Natural killer cell (primary cell): Measurements from ENCODE around the gene FAM118A. TPM values are rescaled to one million over a fixed set of nuclear protein-coding genes. Genes with fewer than 3 reads are reported as not detected.

Experiments
- ATAC-seq, 3 donors: fragments of 150-1000 bp in 2 of 3; fragments of 200-7000 bp in 1 of 3; cut with Tn5 transposase; 1 replicate in 1 of 3; 2 replicates in 2 of 3; pipeline ENCODE4 v1.10.0; 2021; ENCODE audit warnings: mild to moderate bottlenecking in 2 of 3, moderate library complexity in 2 of 3
- DNase-seq, 2 donors: peaks; one replicate each; pipeline versions ENCODE4 v3.0.0 to v3.0.0-alpha.2; 2013 to 2021; ENCODE audit warnings: mixed read lengths in 1 of 2
- H3K27ac ChIP-seq: one replicate; pipeline ENCODE4 v1.5.1; 2013; ENCODE audit warnings: mild to moderate bottlenecking, low read length
- H3K27me3 ChIP-seq: one replicate; pipeline ENCODE4 v1.6.1; 2013; ENCODE audit warnings: low read length; ENCODE audit not compliant: control insufficient read depth, insufficient read depth
- H3K36me3 ChIP-seq: one replicate; pipeline ENCODE4 v1.6.1; 2013; ENCODE audit warnings: low read length; ENCODE audit not compliant: control insufficient read depth, insufficient read depth
- H3K4me1 ChIP-seq: one replicate; pipeline ENCODE4 v1.6.1; 2013; ENCODE audit warnings: low read length; ENCODE audit not compliant: control insufficient read depth, insufficient read depth
- H3K4me3 ChIP-seq: one replicate; pipeline ENCODE4 v1.5.1; 2013; ENCODE audit warnings: low read length
- H3K9me3 ChIP-seq: one replicate; pipeline ENCODE4 v1.6.1; 2013; ENCODE audit warnings: low read length; ENCODE audit not compliant: control insufficient read depth, insufficient read depth
- H3K27ac Mint-ChIP-seq, 2 donors: one replicate each; pipeline ENCODE4 v1.8.0; 2022; ENCODE audit warnings: mild to moderate bottlenecking in 2 of 2, mixed read lengths in 2 of 2, moderate library complexity in 1 of 2
- H3K27me3 Mint-ChIP-seq, 2 donors: one replicate each; pipeline ENCODE4 v1.8.0; 2022; ENCODE audit warnings: low read depth in 2 of 2, mixed read lengths in 2 of 2
- H3K36me3 Mint-ChIP-seq: one replicate; pipeline ENCODE4 v1.8.0; 2022; ENCODE audit warnings: mixed read lengths
- H3K4me1 Mint-ChIP-seq, 2 donors: one replicate each; pipeline ENCODE4 v1.8.0; 2022; ENCODE audit warnings: mixed read lengths in 2 of 2
- H3K4me3 Mint-ChIP-seq: one replicate; pipeline ENCODE4 v1.8.0; 2022; ENCODE audit warnings: mild to moderate bottlenecking, moderate library complexity, mixed read lengths
- H3K9me3 Mint-ChIP-seq, 2 donors: one replicate each; pipeline ENCODE4 v1.8.0; 2022; ENCODE audit warnings: mixed read lengths in 2 of 2
- WGBS: methylation state at CpG from one replicate; pipeline ENCODE4 v1.1.7; 2013; ENCODE audit warnings: missing lambda C conversion rate; ENCODE audit not compliant: insufficient coverage; 5-methylcytosine and 5-hydroxymethylcytosine counted together
- intact Hi-C: fragments of 100-400 bp; cut with micrococcal nuclease; formaldehyde crosslinking; loops from one replicate; pipeline ENCODE4 v1.14.2; 2022
- total RNA-seq, 4 donors: library from RNA; stranded (reverse); fragments of 120-200 nt in 1 of 4; gene quantifications; one replicate each; pipeline versions ENCODE4 v1.2.3 to v1.2.4, GENCODE V29; 2013 to 2022
- TF ChIP-seq, protein P1 (sequence below): fragments of 200-600 bp; IDR thresholded peaks from one replicate; pipeline ENCODE4 v1.8.0; 2022; ENCODE audit warnings: antibody characterized with exemption

FAM118A gene
- total RNA-seq, 3 donors from 2014 or later (not counting 1 experiment from before 2014, with no cell fraction given) = 42.0 to 67.2 (median 62.6) TPM

DNA sequence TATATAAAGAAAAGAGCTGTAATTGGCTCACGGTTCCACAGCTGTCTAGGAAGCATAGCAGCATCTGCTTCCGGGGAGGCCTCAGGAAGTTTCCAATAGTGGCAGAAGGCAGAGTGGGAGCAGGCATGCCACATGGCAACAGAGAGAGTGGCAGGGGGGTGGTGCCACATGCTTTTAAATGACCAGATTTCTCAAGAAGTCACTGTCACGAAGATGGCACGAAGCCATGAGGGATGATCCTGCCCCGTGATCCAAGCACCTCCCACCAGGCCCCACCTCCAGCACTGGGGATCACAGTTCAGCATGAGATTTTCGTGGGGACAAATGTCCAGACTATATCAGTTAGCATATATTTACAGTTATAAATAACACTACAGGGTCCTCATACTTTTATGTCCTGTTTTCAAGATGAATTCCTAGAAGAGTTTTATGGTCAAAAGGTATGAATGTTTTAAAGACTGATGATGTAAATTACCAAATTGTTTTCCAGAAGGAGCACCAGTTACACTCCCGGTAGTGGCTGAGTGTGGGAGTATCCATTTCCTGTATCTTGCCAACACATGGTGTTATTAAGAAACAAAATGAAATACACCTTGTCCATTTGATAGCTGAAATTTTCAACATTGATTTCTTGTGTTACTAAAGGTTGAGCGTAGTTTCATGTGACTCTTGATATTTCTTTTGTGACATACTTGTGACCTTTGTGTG is 19.2 kb downstream of the FAM118A start:
- Mint-ChIP-seq H3K9me3 (no peaks in the 10 kb centered on the region), H3K4me3 (no peak overlapping the region), H3K36me3 (peaks cover 7% of the 10 kb centered on the region), H3K27me3 (no peaks in the 10 kb centered on the region), H3K27ac (no peak overlapping the region), H3K4me1 (peaks cover 2 to 8% of the 10 kb centered on the region in 2 donors)
- H3K27ac ChIP-seq = no peak overlapping the region
- 88% methylated on average over 8 of the region's 8 CpGs for WGBS
- H3K36me3 ChIP-seq = peaks cover 44% of the 10 kb centered on the region
- intact Hi-C loops = no loop called here
- no peaks in the 10 kb centered on the region for H3K9me3 ChIP-seq
- no peak overlapping the region for H3K4me3 ChIP-seq
- TF ChIP-seq, protein P1, sequence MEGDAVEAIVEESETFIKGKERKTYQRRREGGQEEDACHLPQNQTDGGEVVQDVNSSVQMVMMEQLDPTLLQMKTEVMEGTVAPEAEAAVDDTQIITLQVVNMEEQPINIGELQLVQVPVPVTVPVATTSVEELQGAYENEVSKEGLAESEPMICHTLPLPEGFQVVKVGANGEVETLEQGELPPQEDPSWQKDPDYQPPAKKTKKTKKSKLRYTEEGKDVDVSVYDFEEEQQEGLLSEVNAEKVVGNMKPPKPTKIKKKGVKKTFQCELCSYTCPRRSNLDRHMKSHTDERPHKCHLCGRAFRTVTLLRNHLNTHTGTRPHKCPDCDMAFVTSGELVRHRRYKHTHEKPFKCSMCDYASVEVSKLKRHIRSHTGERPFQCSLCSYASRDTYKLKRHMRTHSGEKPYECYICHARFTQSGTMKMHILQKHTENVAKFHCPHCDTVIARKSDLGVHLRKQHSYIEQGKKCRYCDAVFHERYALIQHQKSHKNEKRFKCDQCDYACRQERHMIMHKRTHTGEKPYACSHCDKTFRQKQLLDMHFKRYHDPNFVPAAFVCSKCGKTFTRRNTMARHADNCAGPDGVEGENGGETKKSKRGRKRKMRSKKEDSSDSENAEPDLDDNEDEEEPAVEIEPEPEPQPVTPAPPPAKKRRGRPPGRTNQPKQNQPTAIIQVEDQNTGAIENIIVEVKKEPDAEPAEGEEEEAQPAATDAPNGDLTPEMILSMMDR = no peak
- DNase-seq (no peak), ATAC-seq (no peak)
- no peaks in the 10 kb centered on the region for H3K27me3 ChIP-seq
- H3K4me1 ChIP-seq = peaks cover 5% of the 10 kb centered on the region

DNA sequence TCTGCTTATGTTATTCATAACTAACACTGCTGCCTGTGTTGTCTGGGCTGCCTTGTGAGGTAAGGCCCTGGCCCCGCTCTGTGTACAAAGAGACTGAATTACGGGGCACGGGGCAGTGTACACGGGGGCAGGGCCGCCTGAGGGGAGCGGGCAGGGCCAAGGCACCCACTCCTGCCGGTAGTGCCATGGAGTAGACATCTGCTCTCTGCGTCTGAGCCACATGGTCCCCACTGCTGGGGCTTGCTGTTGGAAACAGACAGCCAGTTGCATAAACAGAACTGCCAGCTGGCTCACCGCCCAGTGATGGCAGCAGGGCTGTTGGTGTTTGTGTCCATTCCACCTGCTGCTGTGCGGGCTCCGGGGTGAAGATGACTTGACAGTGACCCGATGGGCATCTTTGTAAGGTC is 19.8 kb downstream of the FAM118A start:
- Histone ChIP-seq H3K4me3 (no peak overlapping the region), H3K9me3 (no peaks in the 10 kb centered on the region), H3K4me1 (peaks cover 10% of the 10 kb centered on the region), H3K36me3 (peaks cover 39% of the 10 kb centered on the region), H3K27me3 (no peaks in the 10 kb centered on the region), H3K27ac (no peak overlapping the region)
- Mint-ChIP-seq H3K4me1 (peaks cover 7 to 14% of the 10 kb centered on the region in 2 donors), H3K9me3 (no peaks in the 10 kb centered on the region), H3K36me3 (peaks cover 7% of the 10 kb centered on the region), H3K4me3 (no peak overlapping the region), H3K27me3 (no peaks in the 10 kb centered on the region), H3K27ac (no peak overlapping the region)
- no peak for DNase-seq
- intact Hi-C loops = no loop called here
- peak in 1 of 3 donors; percentile 12 for ATAC-seq
- TF ChIP-seq, protein P1 = no peak
- 98% methylated on average over 12 of the region's 12 CpGs for WGBS

DNA sequence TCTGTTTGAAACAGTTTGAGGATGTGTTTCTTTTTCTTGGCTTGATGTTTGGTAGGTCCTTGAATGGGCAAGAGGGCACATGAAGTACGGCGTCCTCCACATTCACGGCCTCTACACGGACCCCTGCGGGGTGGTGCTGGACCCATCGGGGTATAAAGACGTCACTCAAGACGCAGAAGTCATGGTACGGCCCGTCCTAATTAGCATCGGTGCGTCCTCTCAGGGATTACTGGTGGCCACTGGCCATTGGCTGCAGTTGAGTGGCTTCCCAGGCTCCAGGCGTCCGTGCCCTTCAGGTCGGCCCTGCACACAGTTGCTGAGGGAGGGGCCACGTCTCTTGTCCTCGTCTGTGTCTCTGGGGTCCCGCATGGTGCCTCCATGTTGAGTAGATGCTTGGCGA is 20.8 kb downstream of the FAM118A start:
- Histone ChIP-seq H3K27me3 (no peaks in the 10 kb centered on the region), H3K4me3 (no peak overlapping the region), H3K9me3 (no peaks in the 10 kb centered on the region), H3K4me1 (peaks cover 15% of the 10 kb centered on the region), H3K27ac (no peak overlapping the region), H3K36me3 (peaks cover 35% of the 10 kb centered on the region)
- Mint-ChIP-seq H3K4me3 (no peak overlapping the region), H3K27me3 (no peaks in the 10 kb centered on the region), H3K4me1 (peaks cover 7 to 8% of the 10 kb centered on the region in 2 donors), H3K9me3 (no peaks in the 10 kb centered on the region), H3K36me3 (peaks cover 13% of the 10 kb centered on the region), H3K27ac (no peak overlapping the region)
- TF ChIP-seq, protein P1 = no peak
- no peak for ATAC-seq
- WGBS = 96% methylated on average over 19 of the region's 19 CpGs
- intact Hi-C loops = no loop called here
- DNase-seq = no peak

DNA sequence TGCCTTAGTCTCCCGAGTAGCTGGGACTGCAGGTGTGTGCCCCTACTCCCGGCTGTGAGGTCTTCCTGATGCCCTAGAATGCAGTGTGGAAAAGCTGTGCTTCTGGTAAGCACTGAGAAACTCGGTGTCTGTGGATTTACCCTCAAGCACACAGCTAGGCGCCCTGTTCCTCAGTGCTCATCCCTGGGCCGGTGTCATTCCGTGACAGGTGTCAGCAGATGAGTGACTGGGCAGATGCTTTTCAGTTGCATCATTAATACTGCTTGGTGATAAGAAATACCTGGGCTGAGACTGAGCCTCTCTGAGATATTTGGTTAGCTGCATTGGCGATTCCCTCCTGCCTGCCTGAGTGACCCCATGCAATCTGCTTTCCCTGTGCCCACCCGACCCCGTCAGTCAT is 21.8 kb downstream of the FAM118A start:
- Histone ChIP-seq H3K27ac (no peak overlapping the region), H3K36me3 (peaks cover 43% of the 10 kb centered on the region), H3K27me3 (no peaks in the 10 kb centered on the region), H3K4me3 (no peak overlapping the region), H3K4me1 (peaks cover 15% of the 10 kb centered on the region), H3K9me3 (no peaks in the 10 kb centered on the region)
- Mint-ChIP-seq H3K4me3 (no peak overlapping the region), H3K27ac (no peak overlapping the region), H3K4me1 (peaks cover 7 to 8% of the 10 kb centered on the region in 2 donors), H3K36me3 (peaks cover 14% of the 10 kb centered on the region), H3K9me3 (no peaks in the 10 kb centered on the region), H3K27me3 (no peaks in the 10 kb centered on the region)
- TF ChIP-seq, protein P1 = no peak
- 97% methylated on average over 9 of the region's 9 CpGs for WGBS
- intact Hi-C loops = no loop called here
- no peak for DNase-seq
- no peak for ATAC-seq
